Neural progenitor cell (in vitro differentiated cells): ENCODE results near the gene GCAT.

ENCODE experiments used
- CTCF ChIP-seq: fragments of 200-600 bp; sonication (generic); IDR thresholded peaks from 2 replicates; pipeline ENCODE4 v1.5.1; 2017; ENCODE audit warnings: antibody characterized with exemption, mild to moderate bottlenecking
- EZH2 ChIP-seq: fragments of 200-600 bp; sonication (generic); IDR thresholded peaks from 2 replicates; pipeline ENCODE4 v1.6.1; 2017; ENCODE audit warnings: antibody characterized with exemption, mild to moderate bottlenecking, moderate library complexity

GRCh38 chr22:37852418-37852817 is 44.7 kb downstream of the GCAT start:
- TF ChIP-seq CTCF, result no peak
- TF ChIP-seq EZH2, result no peak
